Stimulated activated naive B cell treated with anti-CD40 and anti-IgM and Interleukin-4, amounts not matched to agents 10 μg/mL and 1 μg/mL and 100 μg/mL, for 72 hours (primary cell): Measurements from ENCODE around the gene C8A.

Experiments
- ATAC-seq, 2 donors: fragments of 150-1000 bp; cut with Tn5 transposase; replicated peaks; 2 replicates each; pipeline ENCODE4 v1.10.0; 2021; ENCODE audit warnings: moderate library complexity in 1 of 2
- DNase-seq: peaks from one replicate; pipeline ENCODE4 v3.0.0; 2021
- H3K27ac Mint-ChIP-seq: one replicate; pipeline ENCODE4 v1.8.0; 2022; ENCODE audit warnings: mild to moderate bottlenecking, mixed read lengths
- H3K27me3 Mint-ChIP-seq, 2 donors: one replicate each; pipeline ENCODE4 v1.8.0; 2022; ENCODE audit warnings: mixed read lengths in 2 of 2
- H3K36me3 Mint-ChIP-seq, 2 donors: one replicate each; pipeline ENCODE4 v1.8.0; 2022; ENCODE audit warnings: mixed read lengths in 2 of 2, mild to moderate bottlenecking in 1 of 2
- H3K4me1 Mint-ChIP-seq, 2 donors: one replicate each; pipeline ENCODE4 v1.8.0; 2022; ENCODE audit warnings: mixed read lengths in 2 of 2, mild to moderate bottlenecking in 1 of 2
- H3K4me3 Mint-ChIP-seq, 2 donors: one replicate each; pipeline ENCODE4 v1.8.0; 2022; ENCODE audit warnings: mild to moderate bottlenecking in 2 of 2, mixed read lengths in 2 of 2, moderate library complexity in 1 of 2
- H3K9me3 Mint-ChIP-seq, 2 donors: one replicate each; pipeline ENCODE4 v1.8.0; 2022; ENCODE audit warnings: mixed read lengths in 2 of 2, mild to moderate bottlenecking in 1 of 2

The C8A gene

DNA sequence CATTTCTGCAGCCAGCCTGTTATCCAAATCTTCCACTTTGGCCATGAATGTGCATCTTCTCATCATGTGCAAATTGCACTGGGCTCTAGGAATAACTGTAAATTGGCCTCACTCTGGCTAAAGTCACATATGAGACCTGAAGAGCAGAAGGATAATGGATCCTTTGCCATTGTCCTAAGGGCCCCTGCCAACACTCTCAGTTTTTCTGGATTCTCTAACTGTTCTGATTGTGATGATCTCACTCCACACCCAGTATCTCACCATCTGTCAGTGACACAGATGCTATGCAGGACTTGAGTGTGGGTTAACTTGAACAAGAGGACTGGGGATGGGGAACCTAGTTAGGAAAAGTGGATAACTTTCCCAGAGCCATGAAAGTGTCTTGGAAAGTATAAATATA lies 26.9 kb upstream of the C8A start:
- Mint-ChIP-seq H3K4me1 (peaks cover 0 to 5% of the 10 kb centered on the region in 2 donors), H3K9me3 (no peaks in the 10 kb centered on the region), H3K27me3 (peaks cover 31 to 34% of the 10 kb centered on the region in 2 donors), H3K4me3 (no peak overlapping the region), H3K27ac (no peak overlapping the region), H3K36me3 (no peaks in the 10 kb centered on the region)
- ATAC-seq (no peak), DNase-seq (no peak)

DNA sequence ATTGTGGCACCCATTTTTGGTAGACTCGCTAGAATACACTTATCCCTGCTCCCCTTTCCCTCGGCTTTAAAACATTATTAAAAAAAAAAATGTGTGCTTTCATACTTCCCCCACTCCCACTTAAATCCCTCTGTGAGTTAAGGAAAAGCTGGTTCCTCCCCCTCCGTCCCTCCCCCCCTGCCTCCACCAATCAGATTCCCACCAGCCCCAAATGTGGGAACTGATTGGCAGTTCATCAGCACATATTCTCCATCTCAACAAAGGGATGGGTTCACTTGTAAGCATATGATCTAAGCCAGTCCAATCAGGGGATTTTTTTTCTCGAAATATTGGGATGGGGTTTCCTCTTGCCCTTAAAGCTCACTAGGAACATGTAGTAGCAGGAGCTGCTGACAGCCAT lies 24.5 kb upstream of the C8A start:
- DNase-seq = no peak
- H3K36me3 Mint-ChIP-seq = no peaks in the 10 kb centered on the region

DNA sequence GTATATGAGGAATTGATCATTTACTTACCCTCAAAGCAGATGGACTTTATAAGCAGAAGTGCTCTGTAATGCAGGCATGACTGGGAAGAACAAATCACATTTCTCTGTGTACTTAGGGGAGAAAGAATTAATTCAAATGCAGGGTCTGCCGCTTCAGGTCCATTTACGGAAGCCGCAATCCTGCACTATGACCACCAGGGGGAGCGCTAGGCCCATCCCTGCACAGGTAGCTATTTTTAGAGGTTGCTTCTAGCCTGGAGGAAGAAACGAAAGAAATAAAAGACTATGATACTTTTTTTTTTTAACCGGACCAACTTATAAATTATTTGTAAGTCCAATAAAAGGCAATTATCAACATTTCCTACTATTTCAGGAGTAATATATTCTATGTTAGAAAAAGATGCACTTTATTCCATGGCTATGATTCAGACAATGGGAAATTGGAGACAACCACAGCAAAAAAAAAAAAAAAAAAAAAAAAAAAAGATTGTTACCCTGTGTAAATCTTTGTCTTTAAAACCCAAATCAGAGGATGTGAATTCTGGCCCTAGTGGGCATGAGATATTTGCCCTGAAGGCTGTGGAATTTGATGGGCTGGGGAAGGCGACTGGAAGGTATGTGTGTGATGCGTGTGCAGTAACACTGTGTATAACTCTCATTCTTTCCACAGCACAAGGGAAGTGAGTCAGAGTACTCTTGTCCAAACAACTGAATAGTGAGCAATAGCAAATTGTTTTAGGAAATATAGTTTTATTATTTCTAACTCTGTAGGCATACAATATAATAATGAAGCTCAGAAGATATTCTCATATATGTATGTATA lies 22.5 kb upstream of the C8A start:
- Mint-ChIP-seq H3K4me1 (peaks cover 0 to 5% of the 10 kb centered on the region in 2 donors), H3K4me3 (no peak overlapping the region)
- peak; percentile 68 to 72 for ATAC-seq

More for the DNA sequence above, 24.5 kb upstream of the C8A start:
- Mint-ChIP-seq H3K4me1 (peaks cover 0 to 5% of the 10 kb centered on the region in 2 donors), H3K27ac (no peak overlapping the region), H3K4me3 (no peak overlapping the region), H3K9me3 (no peaks in the 10 kb centered on the region), H3K27me3 (peaks cover 23 to 24% of the 10 kb centered on the region in 2 donors)
- no peak for ATAC-seq

DNA sequence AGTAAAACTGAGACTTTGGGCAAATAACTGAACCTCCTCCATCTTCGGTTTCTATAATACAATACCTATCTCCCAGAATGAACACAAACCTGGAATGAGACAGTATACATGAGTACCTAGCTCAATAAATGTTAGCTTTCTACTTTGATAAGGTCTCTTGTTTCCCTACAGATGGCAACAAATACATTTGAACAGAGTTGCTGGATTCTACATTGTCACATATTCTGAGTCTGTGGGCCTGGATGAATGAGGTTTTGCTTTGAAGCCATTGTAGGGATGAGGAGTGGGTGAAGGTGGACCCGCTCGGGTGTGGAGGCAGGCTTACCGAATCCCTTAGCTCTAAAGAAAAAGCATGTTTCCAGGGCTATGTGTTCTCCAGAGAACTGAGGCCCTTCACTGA lies 21.5 kb upstream of the C8A start:
- Mint-ChIP-seq H3K27me3 (peaks cover 13 to 17% of the 10 kb centered on the region in 2 donors), H3K4me1 (peaks cover 0 to 5% of the 10 kb centered on the region in 2 donors), H3K4me3 (no peak overlapping the region), H3K36me3 (no peaks in the 10 kb centered on the region), H3K9me3 (no peaks in the 10 kb centered on the region), H3K27ac (no peak overlapping the region)
- ATAC-seq = no peak
- no peak for DNase-seq

More for the DNA sequence above, 22.5 kb upstream of the C8A start:
- Mint-ChIP-seq H3K27ac (no peak overlapping the region), H3K27me3 (peaks cover 13% of the 10 kb centered on the region in 2 donors), H3K36me3 (no peaks in the 10 kb centered on the region), H3K9me3 (no peaks in the 10 kb centered on the region)
- peak; percentile 35 for DNase-seq

DNA sequence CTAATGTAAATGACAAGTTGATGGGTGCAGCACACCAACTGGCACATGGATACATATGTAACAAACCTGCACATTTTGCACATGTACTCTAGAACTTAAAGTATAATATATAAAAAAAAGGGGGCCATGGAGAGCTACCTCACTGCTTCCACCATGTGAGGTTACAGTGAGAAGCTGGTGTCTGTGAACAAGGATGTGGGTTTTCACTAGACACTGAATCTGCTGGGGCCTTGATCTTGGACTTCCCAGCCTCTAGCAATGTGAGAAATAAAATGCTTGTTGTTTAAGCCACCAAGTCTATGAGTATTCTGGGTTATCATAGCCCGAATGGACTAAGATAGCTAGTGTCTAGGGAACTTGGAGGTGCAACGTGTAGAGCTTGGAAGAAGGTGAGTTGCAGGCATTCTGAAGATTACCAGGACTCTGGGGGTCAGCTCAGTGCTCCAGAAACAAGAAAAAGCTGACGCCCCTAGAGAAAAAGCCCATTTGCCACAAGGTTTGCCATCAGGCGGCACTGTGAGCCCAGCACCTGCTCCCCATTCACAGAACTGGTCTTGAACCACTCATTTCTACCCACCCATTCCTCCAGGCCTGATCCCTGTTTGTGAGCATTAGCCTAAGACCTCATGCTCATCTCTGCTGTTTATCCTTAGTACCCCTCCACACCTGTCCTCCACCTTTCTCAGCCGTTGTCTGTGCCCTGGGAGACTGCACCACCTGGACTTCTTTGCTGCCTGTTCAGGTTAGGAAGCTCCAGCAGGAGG lies 20.3 kb upstream of the C8A start:
- H3K4me3 Mint-ChIP-seq = no peak overlapping the region
- no peak overlapping the region for H3K27ac Mint-ChIP-seq
- peaks cover 0 to 3% of the 10 kb centered on the region in 2 donors for H3K36me3 Mint-ChIP-seq
- ATAC-seq (no peak), DNase-seq (no peak)
- peaks cover 0 to 5% of the 10 kb centered on the region in 2 donors for H3K4me1 Mint-ChIP-seq
- no peaks in the 10 kb centered on the region for H3K9me3 Mint-ChIP-seq
- peaks cover 2 to 18% of the 10 kb centered on the region in 2 donors for H3K27me3 Mint-ChIP-seq

DNA sequence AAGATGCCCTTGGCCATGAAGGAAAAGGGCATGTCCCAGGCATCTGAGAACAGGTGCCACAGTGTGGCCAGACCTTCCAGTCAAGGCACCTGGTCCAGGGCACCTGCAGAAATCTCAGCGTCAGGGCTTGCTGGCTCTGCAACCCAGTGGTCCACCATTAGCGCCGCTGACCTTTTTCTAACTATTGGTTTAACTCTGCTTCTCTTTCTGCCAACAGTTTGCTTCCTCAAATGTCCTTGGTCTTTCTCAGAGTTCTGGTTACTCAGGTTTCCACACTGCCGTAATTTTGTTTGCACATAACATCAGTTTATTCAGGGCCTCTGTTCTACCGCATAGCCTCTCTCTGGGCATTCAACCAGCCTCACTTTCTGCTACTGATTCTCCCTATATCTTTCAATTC lies 18.9 kb upstream of the C8A start:
- Mint-ChIP-seq H3K27me3 (peaks cover 0 to 23% of the 10 kb centered on the region in 2 donors), H3K27ac (no peak overlapping the region), H3K36me3 (peaks cover 0 to 3% of the 10 kb centered on the region in 2 donors), H3K4me3 (no peak overlapping the region), H3K9me3 (no peaks in the 10 kb centered on the region), H3K4me1 (peaks cover 0 to 5% of the 10 kb centered on the region in 2 donors)
- ATAC-seq (no peak), DNase-seq (no peak)

DNA sequence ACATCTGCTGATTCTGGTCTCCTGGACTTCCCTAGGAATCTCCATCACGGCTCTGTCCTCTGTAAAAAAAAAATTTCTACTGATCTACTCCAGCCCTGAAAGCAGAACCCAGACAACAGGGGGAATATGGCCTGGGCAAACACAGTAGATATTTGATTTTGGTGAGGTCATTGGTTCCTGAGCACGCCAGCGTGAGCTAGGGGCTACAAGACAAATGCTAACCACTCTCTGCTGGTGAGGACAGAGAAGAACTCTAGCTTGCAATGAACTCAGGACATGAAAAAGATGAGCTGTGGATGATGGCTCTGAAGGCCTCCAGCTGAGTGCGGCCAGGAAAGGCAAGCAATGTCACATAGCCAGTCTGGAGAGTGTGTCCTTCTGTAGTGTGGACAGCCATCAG lies 18.2 kb upstream of the C8A start:
- H3K36me3 Mint-ChIP-seq = peaks cover 0 to 3% of the 10 kb centered on the region in 2 donors
- no peak overlapping the region for H3K27ac Mint-ChIP-seq
- peaks cover 0 to 5% of the 10 kb centered on the region in 2 donors for H3K4me1 Mint-ChIP-seq
- H3K27me3 Mint-ChIP-seq = peaks cover 0 to 19% of the 10 kb centered on the region in 2 donors
- H3K4me3 Mint-ChIP-seq = no peak overlapping the region
- no peaks in the 10 kb centered on the region for H3K9me3 Mint-ChIP-seq
- ATAC-seq (no peak), DNase-seq (no peak)

DNA sequence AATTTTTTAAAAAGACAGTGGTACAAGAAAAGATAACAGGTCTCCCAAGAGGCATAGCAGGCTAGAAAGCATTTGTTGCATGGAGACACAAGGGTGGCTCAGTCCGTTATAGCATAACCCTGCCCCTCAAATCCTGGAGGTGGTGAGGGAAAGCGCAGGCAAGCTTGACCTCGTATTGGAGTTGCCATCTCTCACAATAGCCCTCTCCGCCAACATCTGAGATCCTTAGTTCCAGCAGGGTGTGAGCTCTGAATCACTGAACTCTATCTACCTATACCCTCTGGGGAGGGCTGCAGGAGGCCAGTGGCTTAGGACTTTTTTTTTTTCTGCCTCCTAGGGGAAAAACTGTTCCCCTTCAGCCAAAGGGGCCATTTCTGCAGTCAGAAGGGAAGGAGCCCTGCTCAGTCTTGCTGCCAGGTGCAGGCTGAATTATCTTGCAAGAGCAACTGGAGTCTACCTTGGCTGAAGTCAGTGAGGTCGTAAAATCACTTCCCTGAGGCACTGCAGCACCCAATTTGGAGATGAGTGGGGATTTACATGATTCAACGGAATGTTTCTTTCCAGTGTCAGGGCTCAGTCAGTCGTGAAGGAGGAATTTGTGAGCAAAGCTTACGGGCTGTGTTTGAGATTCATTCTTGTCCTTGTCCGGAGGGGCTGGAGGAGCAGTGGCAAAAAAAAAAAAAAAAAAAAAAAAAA lies 17.2 kb upstream of the C8A start:
- DNase-seq (no peak), ATAC-seq (no peak)
- no peaks in the 10 kb centered on the region for H3K9me3 Mint-ChIP-seq
- H3K36me3 Mint-ChIP-seq = peaks cover 0 to 3% of the 10 kb centered on the region in 2 donors
- H3K4me3 Mint-ChIP-seq = no peak overlapping the region
- no peak overlapping the region for H3K27ac Mint-ChIP-seq
- H3K27me3 Mint-ChIP-seq = peaks cover 6 to 21% of the 10 kb centered on the region in 2 donors
- no peaks in the 10 kb centered on the region for H3K4me1 Mint-ChIP-seq

DNA sequence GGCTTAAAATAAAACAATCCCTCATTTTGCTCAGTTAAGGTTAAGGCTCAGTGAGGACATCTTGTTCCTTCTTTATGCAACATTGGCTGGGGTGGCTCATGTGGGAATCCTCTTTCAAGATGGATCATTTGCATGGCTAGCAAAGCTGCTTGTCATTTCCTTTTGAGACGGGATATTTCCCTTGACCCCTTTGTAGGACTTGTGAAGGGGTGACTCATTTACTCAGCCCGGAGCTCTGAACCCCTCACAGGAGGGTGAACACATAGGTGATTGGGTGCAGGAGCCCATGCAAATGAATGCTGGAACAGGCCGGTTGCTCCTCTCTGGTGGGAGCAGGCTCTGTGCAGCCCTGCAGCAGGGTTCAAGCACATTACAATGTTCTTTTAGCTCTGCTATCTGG lies 15.8 kb upstream of the C8A start:
- Mint-ChIP-seq H3K4me1 (no peaks in the 10 kb centered on the region), H3K27me3 (peaks cover 7 to 22% of the 10 kb centered on the region in 2 donors)

DNA sequence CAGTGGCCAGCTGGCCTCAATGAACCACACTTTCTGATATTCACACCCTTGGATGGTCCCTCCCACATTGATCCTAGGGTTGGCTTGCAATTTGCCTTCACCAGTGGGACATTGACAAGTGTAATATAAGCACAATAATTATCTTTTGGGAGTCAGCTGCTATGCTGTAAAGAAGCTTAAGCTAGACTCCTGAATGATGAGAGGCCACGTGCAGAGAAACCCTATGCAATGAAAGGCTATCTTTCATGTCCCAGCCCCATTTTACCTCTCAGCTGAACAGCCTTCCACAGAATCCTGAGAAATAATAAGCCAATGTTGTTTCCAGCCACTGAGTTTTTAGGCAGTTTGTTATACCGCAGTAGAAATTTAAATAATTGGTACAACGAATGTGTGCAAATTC lies 11.1 kb upstream of the C8A start:
- Mint-ChIP-seq H3K27ac (no peak overlapping the region), H3K27me3 (peaks cover 34 to 35% of the 10 kb centered on the region in 2 donors), H3K4me1 (no peaks in the 10 kb centered on the region), H3K9me3 (no peaks in the 10 kb centered on the region), H3K36me3 (peaks cover 0 to 3% of the 10 kb centered on the region in 2 donors), H3K4me3 (no peak overlapping the region)
- DNase-seq (no peak), ATAC-seq (no peak)

More for the DNA sequence above, 15.8 kb upstream of the C8A start:
- Mint-ChIP-seq H3K36me3 (peaks cover 0 to 3% of the 10 kb centered on the region in 2 donors), H3K4me3 (no peak overlapping the region), H3K9me3 (no peaks in the 10 kb centered on the region), H3K27ac (no peak overlapping the region)
- no peak for DNase-seq
- no peak for ATAC-seq

DNA sequence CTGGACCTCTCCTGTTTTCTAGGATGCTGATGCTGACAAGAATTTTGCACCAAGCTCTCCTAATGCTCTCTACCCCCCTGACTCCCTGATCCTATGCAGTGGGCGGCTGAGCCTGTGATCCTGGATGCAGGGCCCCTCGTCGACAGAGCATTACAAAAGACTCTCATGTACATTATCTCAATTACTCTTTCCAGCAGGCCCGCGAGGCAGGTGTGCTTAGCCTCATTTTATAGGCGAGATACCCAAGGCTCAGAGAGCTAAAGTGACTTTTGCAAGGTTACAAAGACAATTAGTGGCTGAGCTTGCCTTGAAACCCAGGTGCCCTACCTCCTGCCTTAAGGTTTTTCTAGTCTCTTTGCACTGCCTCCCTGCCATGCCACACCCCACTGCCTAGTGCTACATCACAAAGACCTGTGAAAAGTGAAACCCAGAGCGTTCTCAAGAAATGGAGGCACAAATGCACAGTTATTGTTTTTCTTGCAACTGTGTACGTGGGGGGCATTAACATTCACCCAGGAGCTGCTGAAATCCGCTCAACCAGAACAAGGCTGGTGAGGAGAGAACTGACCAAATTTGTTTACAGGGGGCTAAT lies 10.0 kb upstream of the C8A start:
- no peak for DNase-seq
- H3K9me3 Mint-ChIP-seq = no peaks in the 10 kb centered on the region
- H3K36me3 Mint-ChIP-seq = no peaks in the 10 kb centered on the region
- peaks cover 31 to 34% of the 10 kb centered on the region in 2 donors for H3K27me3 Mint-ChIP-seq
- H3K27ac Mint-ChIP-seq = no peak overlapping the region
- no peaks in the 10 kb centered on the region for H3K4me1 Mint-ChIP-seq
- ATAC-seq = no peak
- no peak overlapping the region for H3K4me3 Mint-ChIP-seq

DNA sequence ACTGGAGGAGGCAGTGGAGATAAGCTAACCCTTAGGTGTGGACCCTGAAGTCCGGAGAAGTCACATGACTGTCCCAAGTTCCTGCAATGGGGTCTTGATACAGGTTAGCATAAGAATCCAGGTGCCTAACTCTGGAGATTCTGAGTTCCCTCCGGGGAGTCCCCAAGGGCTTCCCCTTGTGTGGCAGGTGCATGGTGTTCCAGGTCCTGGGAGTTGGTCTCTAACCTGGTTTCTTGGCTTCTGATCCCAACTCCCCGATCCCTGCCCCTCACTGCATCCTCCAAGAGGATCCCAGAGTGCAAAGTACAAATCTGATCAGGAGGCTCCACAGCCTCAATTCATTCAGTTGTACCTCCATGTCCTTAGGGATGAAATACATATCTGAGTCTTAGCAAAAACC lies 9.3 kb upstream of the C8A start:
- no peaks in the 10 kb centered on the region for H3K9me3 Mint-ChIP-seq
- no peak for DNase-seq
- H3K36me3 Mint-ChIP-seq = no peaks in the 10 kb centered on the region

DNA sequence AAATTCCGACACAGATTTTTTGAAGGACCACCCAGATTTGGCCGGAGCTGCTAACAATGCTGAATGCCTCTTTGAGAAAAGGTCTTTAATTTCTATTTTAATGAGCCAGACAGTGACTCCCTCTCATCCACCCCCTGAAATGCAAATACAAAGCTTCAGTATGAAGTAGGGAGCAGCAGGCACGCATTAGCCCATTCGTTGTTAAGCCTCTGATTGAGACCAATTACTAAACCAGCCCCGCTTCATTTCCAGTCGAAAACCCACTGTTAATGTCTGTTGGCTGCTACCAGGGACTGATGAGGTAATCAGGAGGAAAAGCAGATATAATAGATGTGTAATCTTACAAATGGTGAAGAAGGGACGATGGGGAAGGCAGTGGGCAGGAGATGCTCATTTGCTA lies 4.8 kb upstream of the C8A start:
- H3K27me3 Mint-ChIP-seq = peaks cover 20 to 30% of the 10 kb centered on the region in 2 donors
- no peak for DNase-seq
- H3K9me3 Mint-ChIP-seq = no peaks in the 10 kb centered on the region
- no peaks in the 10 kb centered on the region for H3K36me3 Mint-ChIP-seq
- ATAC-seq = no peak
- H3K27ac Mint-ChIP-seq = no peak overlapping the region
- no peak overlapping the region for H3K4me3 Mint-ChIP-seq
- no peaks in the 10 kb centered on the region for H3K4me1 Mint-ChIP-seq

More for the DNA sequence above, 9.3 kb upstream of the C8A start:
- Mint-ChIP-seq H3K27ac (no peak overlapping the region), H3K4me3 (no peak overlapping the region), H3K27me3 (peaks cover 26 to 34% of the 10 kb centered on the region in 2 donors), H3K4me1 (no peaks in the 10 kb centered on the region)
- no peak for ATAC-seq

DNA sequence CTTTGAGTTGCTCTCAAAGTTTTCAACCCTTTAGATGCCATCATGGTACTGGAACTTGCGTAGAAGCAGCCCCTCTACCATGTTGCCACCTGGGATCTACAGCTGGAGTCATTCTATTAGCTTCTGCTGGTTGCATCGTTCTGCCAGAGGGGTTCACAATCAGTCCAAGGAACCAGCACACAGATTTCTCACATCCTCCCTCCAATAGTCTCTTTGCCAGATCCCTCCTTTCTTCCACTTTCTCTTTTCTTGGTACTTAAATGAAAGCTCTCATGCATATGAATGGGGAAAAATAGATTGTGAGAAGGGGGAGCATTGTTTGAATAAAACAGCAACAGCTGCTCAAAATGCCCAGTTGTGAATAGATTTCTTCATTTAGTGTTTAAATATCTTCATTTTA lies 4.2 kb upstream of the C8A start:
- ATAC-seq = no peak
- Mint-ChIP-seq H3K27ac (no peak overlapping the region), H3K4me3 (no peak overlapping the region), H3K36me3 (no peaks in the 10 kb centered on the region), H3K9me3 (no peaks in the 10 kb centered on the region), H3K4me1 (no peaks in the 10 kb centered on the region), H3K27me3 (peaks cover 23 to 26% of the 10 kb centered on the region in 2 donors)
- DNase-seq = no peak
